ENCODE data around the gene ZNF669. TPM values are rescaled to one million over a fixed set of nuclear protein-coding genes. Genes with fewer than 3 reads are reported as not detected.

ZNF669 gene
- polyA plus RNA-seq, 3 donors, result 5.1 to 8.9 (median 8.9) TPM

DNA sequence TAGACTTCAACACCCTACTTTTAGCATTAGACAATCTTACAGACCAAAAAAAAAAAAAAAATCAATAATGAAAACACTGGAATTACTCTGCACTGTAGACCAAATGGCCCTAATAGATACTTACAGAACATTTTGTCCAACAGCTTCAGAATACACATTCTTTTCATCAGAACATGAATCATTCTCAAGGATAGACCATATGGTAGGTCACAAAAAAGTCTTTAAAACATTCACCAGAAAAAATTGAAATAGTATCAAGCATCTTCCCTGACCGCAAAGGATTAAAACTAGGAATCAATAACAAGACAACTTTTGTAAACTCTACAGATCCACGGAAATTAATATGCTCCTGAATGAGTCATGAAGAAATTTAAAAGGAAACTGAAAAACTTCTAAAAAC is 48.1 kb downstream of the ZNF669 start:
- no peak for DNase-seq
- H3K9me3 Mint-ChIP-seq, result peaks cover 50 to 87% (median 79%) of the 10 kb centered on the region in 7 donors
- peaks cover 9% of the 10 kb centered on the region for H3K79me2 ChIP-seq (ENCODE audit: insufficient read depth, low read length)
- intact Hi-C loops (cut with micrococcal nuclease), result no loop called here
- H3K27me3 Mint-ChIP-seq (ENCODE audit: low read depth in 3 of 3), result no peaks in the 10 kb centered on the region
- no peak overlapping the region for H3K27ac ChIP-seq (ENCODE audit: low read depth in 1 of 2, low read length in 2 of 2)
- H3K4me1 ChIP-seq (ENCODE audit: control insufficient read depth in 1 of 2, insufficient read depth in 2 of 2, low read length in 2 of 2), result no peaks in the 10 kb centered on the region
- no peak overlapping the region for H3K9ac ChIP-seq (ENCODE audit: insufficient read depth, low read length, poor library complexity, severe bottlenecking)
- TF ChIP-seq, protein P1, sequence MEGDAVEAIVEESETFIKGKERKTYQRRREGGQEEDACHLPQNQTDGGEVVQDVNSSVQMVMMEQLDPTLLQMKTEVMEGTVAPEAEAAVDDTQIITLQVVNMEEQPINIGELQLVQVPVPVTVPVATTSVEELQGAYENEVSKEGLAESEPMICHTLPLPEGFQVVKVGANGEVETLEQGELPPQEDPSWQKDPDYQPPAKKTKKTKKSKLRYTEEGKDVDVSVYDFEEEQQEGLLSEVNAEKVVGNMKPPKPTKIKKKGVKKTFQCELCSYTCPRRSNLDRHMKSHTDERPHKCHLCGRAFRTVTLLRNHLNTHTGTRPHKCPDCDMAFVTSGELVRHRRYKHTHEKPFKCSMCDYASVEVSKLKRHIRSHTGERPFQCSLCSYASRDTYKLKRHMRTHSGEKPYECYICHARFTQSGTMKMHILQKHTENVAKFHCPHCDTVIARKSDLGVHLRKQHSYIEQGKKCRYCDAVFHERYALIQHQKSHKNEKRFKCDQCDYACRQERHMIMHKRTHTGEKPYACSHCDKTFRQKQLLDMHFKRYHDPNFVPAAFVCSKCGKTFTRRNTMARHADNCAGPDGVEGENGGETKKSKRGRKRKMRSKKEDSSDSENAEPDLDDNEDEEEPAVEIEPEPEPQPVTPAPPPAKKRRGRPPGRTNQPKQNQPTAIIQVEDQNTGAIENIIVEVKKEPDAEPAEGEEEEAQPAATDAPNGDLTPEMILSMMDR (IDR thresholded peaks at IDR 0.05), result no peak
- H3K36me3 ChIP-seq (replicated peaks in 1 of 2; ENCODE audit: control insufficient read depth in 1 of 2, insufficient read depth in 2 of 2, low read length in 2 of 2), result peaks cover 0 to 8% of the 10 kb centered on the region in 2 donors
- H3K27me3 ChIP-seq (ENCODE audit: control insufficient read depth in 2 of 2, insufficient read depth in 2 of 2, low read length in 2 of 2), result no peaks in the 10 kb centered on the region
- H3K4me3 Mint-ChIP-seq, result no peak overlapping the region
- H3K9me3 ChIP-seq (replicated peaks in 1 of 2; ENCODE audit: control insufficient read depth in 1 of 2, insufficient read depth in 1 of 2, low read length in 2 of 2), result peaks cover 44 to 97% of the 10 kb centered on the region in 2 donors
- H3K4me1 Mint-ChIP-seq, result no peaks in the 10 kb centered on the region
- H2AFZ ChIP-seq (ENCODE audit: insufficient read depth, low read depth, low read length, poor library complexity, severe bottlenecking), result no peak overlapping the region
- no peak overlapping the region for H3K27ac Mint-ChIP-seq
- H3K4me3 ChIP-seq (replicated peaks in 1 of 3; ENCODE audit: low read depth in 2 of 3, low read length in 3 of 3), result no peak overlapping the region
- peaks cover 2 to 22% of the 10 kb centered on the region in 2 donors for H3K36me3 Mint-ChIP-seq
- no peak overlapping the region for H3K4me2 ChIP-seq (replicated peaks; ENCODE audit: extremely low read depth, low read length, poor library complexity, severe bottlenecking)
- no peaks in the 10 kb centered on the region for H4K20me1 ChIP-seq (ENCODE audit: insufficient read depth, low read length)
- WGBS (ENCODE audit: insufficient coverage), result no CpG with 5 or more reads among the region's 2 CpGs

DNA sequence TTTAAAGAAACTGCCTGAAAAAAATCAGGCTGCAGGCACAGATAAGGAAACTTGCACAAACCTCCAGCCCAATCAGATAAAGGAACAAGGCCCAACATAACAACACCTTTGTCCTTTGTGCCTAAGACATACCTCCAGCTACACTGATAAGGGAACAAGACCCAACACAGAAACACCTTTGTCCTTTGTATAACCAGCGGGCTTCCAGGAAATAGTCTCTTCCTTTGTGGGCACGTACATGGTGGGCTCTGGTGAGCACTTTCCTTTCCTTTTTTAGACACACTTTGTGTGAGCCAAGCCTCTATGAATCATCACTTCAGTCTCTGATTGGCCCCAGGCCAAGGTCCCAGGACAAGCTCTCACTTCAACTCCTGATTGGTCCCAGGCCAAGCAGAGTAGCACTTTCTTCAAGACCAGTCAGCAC is 49.2 kb downstream of the ZNF669 start:
- Histone ChIP-seq H4K20me1 (ENCODE audit: insufficient read depth, low read length) (no peaks in the 10 kb centered on the region), H3K27ac (ENCODE audit: low read depth in 1 of 2, low read length in 2 of 2) (no peak overlapping the region), H3K79me2 (ENCODE audit: insufficient read depth, low read length) (peaks cover 9% of the 10 kb centered on the region), H3K27me3 (ENCODE audit: control insufficient read depth in 2 of 2, insufficient read depth in 2 of 2, low read length in 2 of 2) (no peaks in the 10 kb centered on the region), H3K9ac (ENCODE audit: insufficient read depth, low read length, poor library complexity, severe bottlenecking) (no peak overlapping the region), H3K9me3 (replicated peaks in 1 of 2; ENCODE audit: control insufficient read depth in 1 of 2, insufficient read depth in 1 of 2, low read length in 2 of 2) (peaks cover 50 to 97% of the 10 kb centered on the region in 2 donors), H3K4me1 (ENCODE audit: control insufficient read depth in 1 of 2, insufficient read depth in 2 of 2, low read length in 2 of 2) (no peaks in the 10 kb centered on the region), H3K4me2 (replicated peaks; ENCODE audit: extremely low read depth, low read length, poor library complexity, severe bottlenecking) (no peak overlapping the region), H3K4me3 (replicated peaks in 1 of 3; ENCODE audit: low read depth in 2 of 3, low read length in 3 of 3) (peak overlapping the region in 1 of 3 experiments; percentile 9), H2AFZ (ENCODE audit: insufficient read depth, low read depth, low read length, poor library complexity, severe bottlenecking) (no peak overlapping the region), H3K36me3 (replicated peaks in 1 of 2; ENCODE audit: control insufficient read depth in 1 of 2, insufficient read depth in 2 of 2, low read length in 2 of 2) (peaks cover 0 to 8% of the 10 kb centered on the region in 2 donors)
- Mint-ChIP-seq H3K4me3 (no peak overlapping the region), H3K27ac (no peak overlapping the region), H3K4me1 (no peaks in the 10 kb centered on the region), H3K9me3 (peaks cover 53 to 92% (median 83%) of the 10 kb centered on the region in 7 donors), H3K27me3 (ENCODE audit: low read depth in 3 of 3) (no peaks in the 10 kb centered on the region), H3K36me3 (peaks cover 2 to 27% of the 10 kb centered on the region in 2 donors)
- DNase-seq, result no peak
- 17% methylated on average over 1 of the region's 2 CpGs for WGBS (ENCODE audit: insufficient coverage)
- TF ChIP-seq, protein P1 (IDR thresholded peaks at IDR 0.05), result no peak
- intact Hi-C loops (cut with micrococcal nuclease), result no loop called here

Other genes starting within 250 kb of the ZNF669 start
- 1 to 10 TPM; 2.4 to 8.8 (median 5.4) TPM for gene AHCTF1, start 172.4 kb downstream of the ZNF669 start, polyA plus RNA-seq
- gene ZNF695, start 96.3 kb downstream of the ZNF669 start, polyA plus RNA-seq, result under 1 TPM in 1 of 3 donors, not detected in 2; 0.18 TPM
- 1 to 10 TPM in 1 of 3 donors, under 1 TPM in 2; 0.43 to 1.3 (median 0.44) TPM for gene ZNF670, start 25.5 kb downstream of the ZNF669 start, polyA plus RNA-seq
- 1 to 10 TPM; 2.6 to 5.5 (median 5.2) TPM for gene ZNF124, start 67.7 kb upstream of the ZNF669 start, polyA plus RNA-seq
- not detected for gene VN1R5, start 151.7 kb upstream of the ZNF669 start, polyA plus RNA-seq
- gene ZNF496, start 227.5 kb upstream of the ZNF669 start, polyA plus RNA-seq, result 1 to 10 TPM; 1.6 to 7.7 (median 2.4) TPM